Non-pigmented ciliary epithelial cell (primary cell): ENCODE results near the gene OR5B12.
A peak's percentile ranks its signal among the peaks of the same experiment; 100 is the strongest.
"Not testable (repeated sequence)": the region's sequence is repeated elsewhere in the genome, so short reads cannot be mapped to it uniquely, and the experiment has no call there.

ENCODE experiments used
- DNase-seq: peaks from one replicate; pipeline ENCODE4 v3.0.0-alpha.2; 2010; ENCODE audit warnings: low read depth

OR5B12 gene

DNA sequence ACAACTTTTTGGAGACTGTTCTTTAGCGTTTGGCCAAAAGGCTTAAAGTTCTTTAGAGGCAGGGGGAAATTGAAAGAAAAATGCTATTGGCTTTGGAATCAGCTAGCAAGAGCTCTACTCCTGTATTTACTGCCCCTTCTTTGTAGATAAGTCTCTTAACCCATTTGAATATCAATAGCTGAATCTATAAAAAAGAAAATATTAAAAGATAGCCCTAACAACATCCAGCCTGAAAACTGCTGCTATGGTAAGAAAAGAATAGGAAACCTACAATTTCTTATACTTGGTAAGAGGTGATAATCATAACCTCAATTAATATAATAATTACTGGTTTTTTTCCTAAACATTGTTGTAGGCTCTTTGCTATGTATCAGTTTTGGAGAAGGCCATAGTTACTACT, at the start of gene OR5B12:
Gene OR5B12, minus strand, starts transcription at position 101 of the 400 bp plus-strand sequence. CDS start 2,085 bp downstream, outside the sequence.
- DNase-seq, result no peak

- no peak for DNase-seq
Measured at GRCh38 chr11:58490827-58491226, 48.8 kb upstream of the OR5B12 start.

DNA sequence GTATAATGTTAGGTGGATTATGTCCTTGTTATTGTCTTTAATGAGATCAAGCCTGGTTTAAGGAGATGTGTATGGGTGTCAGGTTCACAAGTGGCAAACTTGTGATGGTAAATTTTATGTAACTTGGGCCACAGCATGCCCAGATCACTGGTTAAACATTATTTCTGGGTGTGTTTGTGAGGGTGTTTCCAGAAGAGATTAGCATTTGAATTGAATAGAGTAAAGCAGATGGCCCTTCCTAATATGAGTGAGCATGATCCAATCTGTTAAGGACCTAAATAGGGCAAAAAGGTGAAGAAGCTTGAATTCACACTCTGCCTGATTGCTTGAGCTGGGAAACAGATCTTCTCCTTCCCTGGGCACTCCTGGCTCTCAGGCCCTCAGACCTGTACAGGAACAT, 45.1 kb upstream of the OR5B12 start:
- no peak for DNase-seq

- DNase-seq, result no peak
Measured at GRCh38 chr11:58485961-58486360, 43.9 kb upstream of the OR5B12 start.

DNA sequence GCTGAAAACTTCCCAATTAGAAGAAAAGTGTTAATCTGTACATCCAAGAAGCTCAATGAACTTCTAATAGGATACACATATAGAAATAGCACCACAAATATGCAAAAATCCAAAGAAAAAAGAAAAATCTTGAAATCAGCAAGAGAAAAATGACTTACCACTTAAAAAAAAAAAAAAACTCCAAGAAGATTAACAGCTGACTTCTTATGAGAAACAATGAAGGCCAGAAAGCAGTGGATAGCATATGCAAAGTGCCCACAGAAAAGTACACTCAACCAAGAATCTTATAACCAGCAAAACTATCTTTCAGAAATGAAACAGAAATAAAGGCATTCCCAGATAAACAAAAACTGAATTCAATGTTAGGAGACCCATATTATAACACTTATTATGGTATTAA, 29.9 kb upstream of the OR5B12 start:
- DNase-seq, result no peak

DNA sequence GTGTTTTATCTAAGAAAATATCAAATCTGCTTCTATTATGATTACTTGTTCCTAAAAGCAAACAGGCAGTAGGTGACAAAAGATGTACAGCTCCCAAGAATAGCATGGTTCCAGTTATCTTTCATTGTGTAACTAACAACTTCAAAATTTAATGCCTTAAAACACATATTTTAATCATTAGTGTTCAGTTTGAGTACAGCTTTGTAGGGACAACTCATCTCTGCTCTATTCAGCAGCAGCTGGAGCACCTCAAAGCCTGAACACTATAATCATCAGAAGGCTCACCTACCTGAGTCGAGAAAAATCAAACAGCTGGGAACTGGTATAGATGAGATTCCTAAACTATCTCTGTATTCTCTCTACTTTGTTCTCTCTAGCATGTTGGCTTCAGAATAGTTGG, 24.3 kb upstream of the OR5B12 start:
- DNase-seq, result no peak

GRCh38 chr11:58465690-58466089, 23.7 kb upstream of the OR5B12 start:
- DNase-seq, result no peak

GRCh38 chr11:58451585-58451984, 9.5 kb upstream of the OR5B12 start:
- no peak for DNase-seq

- DNase-seq, result no peak
Measured at GRCh38 chr11:58446294-58446693, 4.3 kb upstream of the OR5B12 start.

DNA sequence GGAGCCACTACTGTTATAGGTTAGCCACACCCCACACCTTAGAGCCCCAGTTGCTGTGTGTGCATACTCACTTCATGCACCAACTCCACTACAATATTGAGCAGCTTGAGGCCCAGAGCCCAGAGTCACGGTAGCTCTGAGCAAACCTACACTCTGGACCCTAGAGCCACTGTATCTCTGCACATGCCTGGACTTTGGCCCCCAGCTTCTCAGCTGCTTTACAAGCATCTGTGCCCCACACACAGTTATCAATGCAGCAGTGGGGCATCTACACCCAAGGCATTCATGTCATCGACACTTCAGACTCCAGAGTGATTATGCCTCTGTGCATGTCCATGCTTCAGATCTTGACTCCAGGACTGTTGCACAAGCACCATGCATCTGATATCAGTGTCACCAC, 2.3 kb upstream of the OR5B12 start:
- DNase-seq, result no peak

DNA sequence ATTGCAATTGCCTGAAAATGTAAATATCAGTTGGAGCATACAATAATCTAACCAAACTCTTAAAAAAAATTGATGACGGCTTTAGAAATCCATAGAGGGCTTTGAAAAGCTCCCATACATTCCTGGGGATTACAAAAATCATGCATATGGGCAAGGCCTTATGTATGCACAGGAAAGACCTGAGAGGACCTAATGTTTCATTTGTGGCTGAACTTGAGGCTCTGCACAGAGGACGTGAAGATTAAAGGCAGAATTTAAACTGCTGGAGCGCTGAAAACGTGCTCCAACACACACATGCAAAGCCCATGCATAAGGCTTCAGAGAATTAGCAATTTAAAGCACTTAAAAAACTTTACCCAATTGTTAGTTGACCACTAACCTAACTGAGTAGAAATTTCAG, 3.5 kb downstream of the OR5B12 start:
- no peak for DNase-seq

DNA sequence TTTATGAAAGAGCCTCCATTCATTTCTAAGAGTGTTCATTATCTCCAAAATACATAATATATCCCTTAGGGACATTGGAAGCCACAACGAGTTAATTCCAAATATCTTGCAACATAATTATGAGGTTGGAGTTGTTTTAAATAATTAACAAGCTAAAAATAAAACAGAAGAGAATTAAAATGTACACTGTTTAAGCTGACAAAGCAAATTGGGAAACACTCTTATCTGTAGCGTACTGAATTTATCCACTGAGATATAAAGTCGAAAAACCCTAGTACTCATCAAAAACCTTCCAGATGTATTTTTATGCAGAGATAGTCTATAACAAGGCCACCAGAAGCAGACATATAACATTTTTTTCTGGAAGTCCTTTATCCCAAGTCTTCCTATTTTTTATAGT, 7.8 kb downstream of the OR5B12 start:
- DNase-seq, result no peak

GRCh38 chr11:58433638-58434203, 8.3 kb downstream of the OR5B12 start:
- DNase-seq, result no peak

- DNase-seq, result no peak
Measured at GRCh38 chr11:58429273-58429672, 12.8 kb downstream of the OR5B12 start.

- DNase-seq, result no peak
Measured at GRCh38 chr11:58428021-58428420, 14.0 kb downstream of the OR5B12 start, which contains the start of gene OR5B2. Gene OR5B2, minus strand, starts transcription at chr11:58428121. Its CDS starts 4,860 bp downstream, at chr11:58423261.

DNA sequence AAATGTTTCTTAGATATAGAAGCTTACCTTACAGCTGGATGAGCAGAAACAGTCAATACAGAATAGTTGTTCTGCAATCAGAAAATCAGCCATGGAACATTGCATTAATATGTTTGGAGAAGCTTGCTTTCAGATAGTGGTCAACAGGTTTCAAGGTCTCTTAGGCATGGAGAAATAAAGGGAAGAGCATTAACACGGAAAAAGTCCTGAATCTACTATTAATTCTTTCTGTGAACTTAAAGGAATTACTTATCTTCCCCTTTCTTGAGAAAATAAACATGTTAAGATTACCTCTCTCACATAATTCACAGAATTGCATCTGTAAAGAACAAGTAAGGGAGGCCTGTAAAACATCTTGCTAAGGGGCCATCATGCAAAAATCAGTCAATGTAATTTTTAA, 35.3 kb downstream of the OR5B12 start, which contains the start of gene OR5B3:
Gene OR5B3, minus strand, starts transcription at position 101 of the 400 bp plus-strand sequence. CDS start 3,465 bp downstream, outside the sequence.
- DNase-seq, result no peak

DNA sequence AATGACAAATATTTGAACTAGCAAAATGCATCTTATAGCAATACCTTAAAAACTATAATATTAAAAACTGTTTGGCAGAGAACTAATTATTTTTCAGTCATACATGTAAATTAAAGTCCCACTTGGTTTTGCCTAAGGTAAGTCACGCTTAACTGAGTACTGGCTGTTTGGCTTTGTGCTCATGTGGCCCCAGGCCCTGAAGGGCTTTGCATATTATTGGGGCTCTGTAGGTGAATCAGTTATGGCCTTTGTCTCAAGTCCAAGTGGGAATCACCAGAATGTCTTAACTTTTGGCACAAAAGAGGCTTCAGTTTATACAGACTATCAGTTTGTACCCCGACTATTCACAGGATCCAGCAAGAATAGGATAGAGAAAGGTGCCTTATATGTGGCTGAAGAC, 42.4 kb downstream of the OR5B12 start:
- not testable (repeated sequence) for DNase-seq

DNA sequence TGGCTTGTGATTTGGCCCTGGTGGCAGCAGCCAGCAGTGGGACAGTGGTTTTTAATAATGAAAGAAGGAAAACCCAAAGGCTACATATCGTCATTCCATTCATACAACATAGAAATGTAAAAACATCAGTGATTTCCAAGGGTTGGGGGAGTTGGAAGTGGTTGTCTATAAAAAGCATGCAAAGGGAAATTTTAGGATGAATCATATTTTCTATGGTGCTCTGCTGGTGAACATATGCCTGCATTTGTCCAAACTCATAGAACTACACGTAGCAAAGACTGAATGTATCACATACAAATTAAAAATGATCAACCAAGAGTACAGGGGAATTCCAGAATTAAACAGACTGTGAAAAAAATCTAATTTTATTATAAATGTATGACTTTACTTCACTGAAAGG, 46.5 kb downstream of the OR5B12 start:
- peak; percentile 11 for DNase-seq

DNA sequence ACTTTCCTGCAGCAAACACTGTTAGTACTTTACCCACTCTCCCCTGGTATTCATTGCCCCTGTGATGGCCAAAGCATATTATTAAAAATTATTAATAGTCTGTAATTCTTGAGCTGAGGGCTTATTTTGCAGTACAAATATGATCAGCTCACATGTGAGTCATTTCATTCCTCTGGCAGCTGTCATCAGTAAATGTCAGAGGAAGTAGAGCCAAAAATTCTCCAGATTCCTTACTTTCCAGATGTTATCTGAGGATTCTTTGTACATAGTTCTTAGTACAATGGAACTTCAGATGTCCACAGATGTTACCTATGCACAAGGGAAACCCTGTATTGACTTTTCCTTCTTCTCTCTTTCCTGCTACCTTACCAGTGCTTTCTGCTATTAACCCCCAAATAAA, 47.8 kb downstream of the OR5B12 start:
- peak; percentile 58 for DNase-seq

GRCh38 chr11:58392746-58393145, 49.3 kb downstream of the OR5B12 start:
- DNase-seq, result no peak

DNA sequence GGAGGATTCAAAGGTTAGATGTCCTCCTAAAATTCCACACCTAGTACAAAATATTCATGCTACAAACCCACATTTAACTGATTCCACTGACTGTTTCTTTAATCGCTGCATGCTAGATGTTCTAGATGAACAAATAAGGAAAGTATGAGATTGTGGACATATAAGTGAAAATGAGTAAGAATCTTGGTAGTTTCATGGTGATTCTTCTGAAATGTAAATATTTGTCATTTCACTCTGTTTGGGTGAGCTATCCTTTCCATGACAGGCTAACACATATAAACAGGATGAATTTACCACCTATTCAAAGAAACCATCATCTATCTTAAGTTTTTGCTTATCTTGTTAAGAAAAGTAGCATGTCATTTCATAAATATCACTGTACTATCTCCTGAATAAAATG, 50.2 kb downstream of the OR5B12 start:
- DNase-seq, result peak; percentile 13

DNA sequence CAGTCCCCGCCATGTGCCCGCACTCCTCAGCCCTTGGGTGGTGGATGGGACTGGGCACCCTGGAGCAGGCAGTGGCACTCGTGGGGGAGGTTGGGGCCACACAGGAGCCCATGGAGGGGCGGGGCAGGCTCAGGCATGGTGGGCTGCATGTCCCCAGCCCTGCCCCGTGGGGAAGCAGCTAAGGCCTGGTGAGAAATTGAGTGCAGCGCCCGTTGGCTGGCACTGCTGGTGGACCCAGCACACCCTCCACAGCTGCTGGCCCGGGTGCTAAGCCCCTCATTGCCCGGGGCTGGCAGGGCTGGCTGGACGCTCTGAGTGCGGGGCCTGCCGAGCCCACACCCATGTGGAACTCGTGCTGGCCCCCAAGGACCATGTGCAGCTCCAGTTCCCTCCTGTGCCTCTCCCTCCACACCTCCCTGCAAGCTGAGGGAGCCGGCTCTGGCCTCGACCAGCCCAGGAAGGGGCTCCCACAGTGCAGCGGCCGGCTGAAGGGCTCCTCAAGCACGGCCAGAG, 51.4 kb downstream of the OR5B12 start:
- no peak for DNase-seq
